ENCODE data around the gene DAZAP1.

- no peak for TF ChIP-seq EZH2 (IDR thresholded peaks at IDR 0.05; ENCODE audit: low read length)
- TF ChIP-seq, protein P1, sequence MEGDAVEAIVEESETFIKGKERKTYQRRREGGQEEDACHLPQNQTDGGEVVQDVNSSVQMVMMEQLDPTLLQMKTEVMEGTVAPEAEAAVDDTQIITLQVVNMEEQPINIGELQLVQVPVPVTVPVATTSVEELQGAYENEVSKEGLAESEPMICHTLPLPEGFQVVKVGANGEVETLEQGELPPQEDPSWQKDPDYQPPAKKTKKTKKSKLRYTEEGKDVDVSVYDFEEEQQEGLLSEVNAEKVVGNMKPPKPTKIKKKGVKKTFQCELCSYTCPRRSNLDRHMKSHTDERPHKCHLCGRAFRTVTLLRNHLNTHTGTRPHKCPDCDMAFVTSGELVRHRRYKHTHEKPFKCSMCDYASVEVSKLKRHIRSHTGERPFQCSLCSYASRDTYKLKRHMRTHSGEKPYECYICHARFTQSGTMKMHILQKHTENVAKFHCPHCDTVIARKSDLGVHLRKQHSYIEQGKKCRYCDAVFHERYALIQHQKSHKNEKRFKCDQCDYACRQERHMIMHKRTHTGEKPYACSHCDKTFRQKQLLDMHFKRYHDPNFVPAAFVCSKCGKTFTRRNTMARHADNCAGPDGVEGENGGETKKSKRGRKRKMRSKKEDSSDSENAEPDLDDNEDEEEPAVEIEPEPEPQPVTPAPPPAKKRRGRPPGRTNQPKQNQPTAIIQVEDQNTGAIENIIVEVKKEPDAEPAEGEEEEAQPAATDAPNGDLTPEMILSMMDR (optimal IDR thresholded peaks at IDR 0.05 in 1 of 3, IDR thresholded peaks at IDR 0.05 in 1 of 3, conservative IDR thresholded peaks at IDR 0.05 in 1 of 3; ENCODE audit: extremely low read depth in 1 of 3, insufficient read depth in 2 of 3, low read length in 3 of 3) = no peak
These were observed 5.5 kb upstream of the DAZAP1 start for GRCh38 chr19:1401889-1402217.

All from keratinocyte (primary cell).